WTC11 (cell line): ENCODE results near the gene ACOXL.

Experiments used
- CREB1 ChIP-seq: sonication (generic); formaldehyde crosslinking; IDR thresholded peaks from 2 replicates; pipeline ENCODE4 v1.8.0; 2023; ENCODE audit warnings: mild to moderate bottlenecking, missing genetic modification reagents
- TF ChIP-seq, protein P1 (sequence below): fragments of 200-600 bp; IDR thresholded peaks from 2 replicates; pipeline ENCODE4 v1.8.0; 2022; ENCODE audit warnings: antibody characterized with exemption

DNA sequence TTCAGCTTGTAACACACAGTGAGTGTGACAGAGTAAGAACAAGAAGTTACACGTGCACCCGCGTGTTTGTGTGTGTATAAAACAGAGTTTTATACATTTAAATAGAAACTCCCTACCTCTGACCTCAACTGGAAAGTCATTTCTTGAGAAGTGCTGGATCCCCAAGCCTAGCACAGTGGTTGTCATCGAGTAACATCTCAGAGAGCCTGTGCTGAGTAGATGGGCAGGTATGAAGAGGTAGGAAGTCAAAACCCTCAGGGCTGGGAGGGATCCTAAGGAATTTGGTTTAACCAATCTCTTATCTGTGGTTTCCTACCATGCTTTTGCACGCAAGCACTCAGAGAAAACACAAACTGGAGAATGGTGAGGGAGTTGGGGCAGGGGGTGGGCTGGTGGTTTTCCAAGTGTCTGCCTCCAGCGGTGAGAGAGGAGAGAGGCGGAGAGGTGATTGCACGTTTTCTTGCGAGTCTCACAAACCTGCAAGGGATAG is 9.2 kb downstream of the ACOXL start:
- TF ChIP-seq CREB1 (CRISPR knock-in tag), result no peak
- TF ChIP-seq, protein P1, sequence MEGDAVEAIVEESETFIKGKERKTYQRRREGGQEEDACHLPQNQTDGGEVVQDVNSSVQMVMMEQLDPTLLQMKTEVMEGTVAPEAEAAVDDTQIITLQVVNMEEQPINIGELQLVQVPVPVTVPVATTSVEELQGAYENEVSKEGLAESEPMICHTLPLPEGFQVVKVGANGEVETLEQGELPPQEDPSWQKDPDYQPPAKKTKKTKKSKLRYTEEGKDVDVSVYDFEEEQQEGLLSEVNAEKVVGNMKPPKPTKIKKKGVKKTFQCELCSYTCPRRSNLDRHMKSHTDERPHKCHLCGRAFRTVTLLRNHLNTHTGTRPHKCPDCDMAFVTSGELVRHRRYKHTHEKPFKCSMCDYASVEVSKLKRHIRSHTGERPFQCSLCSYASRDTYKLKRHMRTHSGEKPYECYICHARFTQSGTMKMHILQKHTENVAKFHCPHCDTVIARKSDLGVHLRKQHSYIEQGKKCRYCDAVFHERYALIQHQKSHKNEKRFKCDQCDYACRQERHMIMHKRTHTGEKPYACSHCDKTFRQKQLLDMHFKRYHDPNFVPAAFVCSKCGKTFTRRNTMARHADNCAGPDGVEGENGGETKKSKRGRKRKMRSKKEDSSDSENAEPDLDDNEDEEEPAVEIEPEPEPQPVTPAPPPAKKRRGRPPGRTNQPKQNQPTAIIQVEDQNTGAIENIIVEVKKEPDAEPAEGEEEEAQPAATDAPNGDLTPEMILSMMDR, result no peak
